NCI-H2081 (cell line): Measurements from ENCODE around the gene MMP28.
"Not testable (repeated sequence)": the region's sequence is repeated elsewhere in the genome, so short reads cannot be mapped to it uniquely, and the experiment has no call there.

Source experiments
- DNase-seq, 2 experiments: peaks; one replicate each; lab custom pipeline; 2025; lab: John Stamatoyannopoulos, UW

MMP28 gene

GRCh38 chr17:35766489-35766877 is 29.0 kb downstream of the MMP28 start:
- no peak for DNase-seq

GRCh38 chr17:35765756-35766488 is 29.5 kb downstream of the MMP28 start:
- DNase-seq, result no peak

- DNase-seq, result no peak
Observed at GRCh38 chr17:35765086-35765710, 30.2 kb downstream of the MMP28 start.

- peak; percentile 93 to 95 for DNase-seq
Observed at GRCh38 chr17:35764123-35764991, 31.1 kb downstream of the MMP28 start.

GRCh38 chr17:35763767-35764122 is 31.7 kb downstream of the MMP28 start:
- no peak for DNase-seq

GRCh38 chr17:35761601-35762000 is 33.8 kb downstream of the MMP28 start:
- DNase-seq, result no peak

- DNase-seq, result no peak
Observed at GRCh38 chr17:35760587-35760986, 34.9 kb downstream of the MMP28 start, which contains the start of gene C17orf50. C17orf50 (plus strand) TSS chr17:35760887; CDS start chr17:35760942, 55 bp downstream.

GRCh38 chr17:35757243-35757642 is 38.2 kb downstream of the MMP28 start:
- DNase-seq, result no peak

- DNase-seq, result no peak
Observed at GRCh38 chr17:35752945-35753764, 42.3 kb downstream of the MMP28 start, which contains the start of gene GAS2L2. GAS2L2 (minus strand) TSS chr17:35753239; CDS start chr17:35752850, 389 bp downstream.

GRCh38 chr17:35752471-35752870 is 43.0 kb downstream of the MMP28 start:
- peak in 1 of 2 experiments; percentile 20 for DNase-seq

GRCh38 chr17:35751541-35751940 is 43.9 kb downstream of the MMP28 start:
- not testable (repeated sequence) for DNase-seq

GRCh38 chr17:35750526-35751395 is 44.7 kb downstream of the MMP28 start:
- no peak for DNase-seq

- no peak for DNase-seq
Observed at GRCh38 chr17:35749560-35750412, 45.7 kb downstream of the MMP28 start.

- DNase-seq, result no peak
Observed at GRCh38 chr17:35748979-35749378, 46.5 kb downstream of the MMP28 start.

- peak in 1 of 2 experiments; percentile 14 for DNase-seq
Observed at GRCh38 chr17:35748341-35748841, 47.0 kb downstream of the MMP28 start.

- peak; percentile 74 to 78 for DNase-seq
Observed at GRCh38 chr17:35747540-35748017, 47.9 kb downstream of the MMP28 start.

- DNase-seq, result no peak
Observed at GRCh38 chr17:35745749-35746320, 49.6 kb downstream of the MMP28 start.

GRCh38 chr17:35745246-35745645 is 50.2 kb downstream of the MMP28 start:
- DNase-seq, result no peak

GRCh38 chr17:35744830-35745229 is 50.6 kb downstream of the MMP28 start:
- no peak for DNase-seq
